Right lobe of liver (tissue), 6 donors: ENCODE results near the gene BMF. TPM values are rescaled to one million over a fixed set of nuclear protein-coding genes. Genes with fewer than 3 reads are reported as not detected.

Experiments used
- ATAC-seq, 4 donors: fragments of 200-7000 bp; cut with Tn5 transposase; one replicate each; pipeline ENCODE4 v1.9.1; 2020; ENCODE audit warnings: mild to moderate bottlenecking in 4 of 4, moderate library complexity in 4 of 4
- DNase-seq, 3 donors: peaks; one replicate each; pipeline ENCODE4 v3.0.0-alpha.2; 2020
- H3K27ac ChIP-seq, 3 donors: fragments of 200-600 bp; one replicate each; pipeline ENCODE4 v1.8.0; 2022
- H3K27me3 ChIP-seq, 2 donors: fragments of 200-600 bp; one replicate each; pipeline ENCODE4 v1.8.0; 2022
- H3K36me3 ChIP-seq, 4 donors: fragments of 200-600 bp; sonication (generic) in 1 of 4; one replicate each; pipeline versions ENCODE4 v1.5.1 to v1.8.0; 2017 to 2022; ENCODE audit warnings: control low read depth in 1 of 4
- H3K4me1 ChIP-seq, 4 donors: fragments of 200-600 bp; sonication (generic) in 1 of 4; one replicate each; pipeline versions ENCODE4 v1.5.1 to v1.8.0; 2017 to 2022; ENCODE audit warnings: control low read depth in 1 of 4
- H3K4me3 ChIP-seq, 3 donors: fragments of 200-600 bp; one replicate each; pipeline ENCODE4 v1.8.0; 2022
- H3K9me3 ChIP-seq, 4 donors: fragments of 200-600 bp; sonication (generic) in 1 of 4; one replicate each; pipeline versions ENCODE4 v1.5.1 to v1.8.0; 2017 to 2022; ENCODE audit warnings: control low read depth in 1 of 4
- POLR2A ChIP-seq: fragments of 450-650 bp; IDR thresholded peaks from one replicate; pipeline ENCODE4 v1.6.1; 2017; ENCODE audit warnings: antibody characterized with exemption, mild to moderate bottlenecking
- WGBS: methylation state at CpG from one replicate; pipeline ENCODE4 v1.1.6; 2018; ENCODE audit warnings: low coverage, low lambda C conversion rate; ENCODE audit not compliant: insufficient coverage; ENCODE audit errors: missing lambda C conversion rate; 5-methylcytosine and 5-hydroxymethylcytosine counted together
- intact Hi-C, 2 donors: fragments of 100-400 bp; cut with DNase I; formaldehyde crosslinking; loops; one replicate each; pipeline versions ENCODE4 v1.11.2 to v1.14.1; 2022
- total RNA-seq, 6 experiments: library from RNA; depleted of rRNA in 2 of 6; stranded (reverse); fragments of >200 nt in 2 of 6; fragmentation: NEBNext Ultra II Directional in 3 of 6; extraction: Animal tissue kit (Norgen Biotek cat#: 25700) in 3 of 6; gene quantifications; one replicate each; pipeline versions ENCODE4 v1.1.0 to v1.2.4, GENCODE V29; 2016 to 2023
- TF ChIP-seq, protein P1 (sequence below), 4 donors: fragments of 200-600 bp in 3 of 4; fragments of 450-650 bp in 1 of 4; IDR thresholded peaks; one replicate each; pipeline versions ENCODE4 v1.5.1 to v1.8.0; 2016 to 2022; ENCODE audit warnings: antibody characterized with exemption in 4 of 4, mild to moderate bottlenecking in 2 of 4
- donor health status: DM: no; HTN: yes; CAD: no.
- donor health status: DM: no; HTN: no; CAD: no.
- donor health status: DM: no; HTN: no; CAD: no.
- donor health status: DM: no; HTN: yes; CAD: no.
- donor health status: DM: no; HTN: yes; CAD: no.

Gene BMF
- total RNA-seq, 6 experiments from 2014 or later: 1.7 to 7.3 (median 3.4) TPM

DNA sequence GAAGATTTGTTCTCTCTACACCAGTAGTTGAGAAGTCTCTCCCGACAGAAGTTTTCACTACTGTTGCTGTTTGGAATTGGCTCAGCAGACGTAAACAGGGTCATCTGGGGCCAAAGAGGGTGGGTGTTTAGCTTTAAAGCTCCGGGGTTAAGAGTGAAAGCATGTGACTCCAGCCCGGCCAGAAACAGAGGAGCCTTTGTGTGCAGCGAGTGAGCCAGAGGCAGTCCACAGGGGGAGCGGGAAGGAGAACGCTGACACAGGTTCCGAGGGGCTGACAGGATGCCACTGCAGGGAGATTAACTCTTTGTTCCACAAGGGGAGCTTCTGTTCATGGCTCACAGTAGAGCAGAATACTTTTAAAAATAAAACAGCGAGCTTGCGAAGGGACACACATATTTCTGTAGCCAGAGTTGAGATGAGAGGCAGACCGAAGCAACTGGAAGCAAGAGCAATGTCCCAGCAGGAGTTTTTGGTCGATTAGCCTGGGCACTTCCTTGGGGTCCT, 26.9 kb downstream of the BMF start:
- TF ChIP-seq, protein P1, sequence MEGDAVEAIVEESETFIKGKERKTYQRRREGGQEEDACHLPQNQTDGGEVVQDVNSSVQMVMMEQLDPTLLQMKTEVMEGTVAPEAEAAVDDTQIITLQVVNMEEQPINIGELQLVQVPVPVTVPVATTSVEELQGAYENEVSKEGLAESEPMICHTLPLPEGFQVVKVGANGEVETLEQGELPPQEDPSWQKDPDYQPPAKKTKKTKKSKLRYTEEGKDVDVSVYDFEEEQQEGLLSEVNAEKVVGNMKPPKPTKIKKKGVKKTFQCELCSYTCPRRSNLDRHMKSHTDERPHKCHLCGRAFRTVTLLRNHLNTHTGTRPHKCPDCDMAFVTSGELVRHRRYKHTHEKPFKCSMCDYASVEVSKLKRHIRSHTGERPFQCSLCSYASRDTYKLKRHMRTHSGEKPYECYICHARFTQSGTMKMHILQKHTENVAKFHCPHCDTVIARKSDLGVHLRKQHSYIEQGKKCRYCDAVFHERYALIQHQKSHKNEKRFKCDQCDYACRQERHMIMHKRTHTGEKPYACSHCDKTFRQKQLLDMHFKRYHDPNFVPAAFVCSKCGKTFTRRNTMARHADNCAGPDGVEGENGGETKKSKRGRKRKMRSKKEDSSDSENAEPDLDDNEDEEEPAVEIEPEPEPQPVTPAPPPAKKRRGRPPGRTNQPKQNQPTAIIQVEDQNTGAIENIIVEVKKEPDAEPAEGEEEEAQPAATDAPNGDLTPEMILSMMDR (IDR thresholded peaks at IDR 0.05): no peak
- no peak for TF ChIP-seq POLR2A
- ATAC-seq: peak; percentile 80 to 87 (median 84)
- Histone ChIP-seq H3K4me1 (peaks cover 0 to 31% (median 20%) of the 10 kb centered on the region in 4 donors), H3K9me3 (no peaks in the 10 kb centered on the region), H3K4me3 (peak overlapping the region; percentile 0 to 23 (median 19)), H3K36me3 (no peaks in the 10 kb centered on the region), H3K27ac (peak overlapping the region; percentile 48 to 82 (median 63)), H3K27me3 (no peaks in the 10 kb centered on the region)
- DNase-seq: peak; percentile 69 to 77 (median 73)
- intact Hi-C loops: no loop called here
- 0% methylated on average over 8 of the region's 12 CpGs for WGBS

DNA sequence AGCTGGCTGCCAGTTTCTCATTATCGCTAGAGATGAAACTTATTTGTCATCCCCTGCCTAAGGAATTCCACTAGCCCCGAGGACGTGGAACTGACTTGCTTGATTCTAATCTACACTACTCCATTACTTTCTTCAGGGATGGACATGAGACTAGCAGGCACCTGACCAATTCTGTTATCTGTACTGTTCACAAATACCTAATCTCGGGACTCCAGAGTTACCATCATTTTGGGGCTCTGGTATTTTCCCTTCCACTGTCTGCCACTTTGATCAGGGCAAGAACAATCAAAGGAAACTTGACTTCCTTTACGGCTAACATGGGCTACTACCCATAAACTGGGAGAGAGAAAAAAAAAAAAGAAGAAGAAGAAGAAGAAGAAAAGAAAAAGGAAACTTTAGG, 27.8 kb downstream of the BMF start:
- Histone ChIP-seq H3K9me3 (no peaks in the 10 kb centered on the region), H3K4me1 (peaks cover 0 to 31% (median 20%) of the 10 kb centered on the region in 4 donors), H3K27ac (peak overlapping the region; percentile 48 to 82 (median 63)), H3K4me3 (peak overlapping the region in 1 of 3 donors; percentile 0), H3K27me3 (no peaks in the 10 kb centered on the region), H3K36me3 (no peaks in the 10 kb centered on the region)
- 24% methylated on average over 5 of the region's 5 CpGs for WGBS
- ATAC-seq (no peak), DNase-seq (no peak)
- intact Hi-C loops: no loop called here
- TF ChIP-seq POLR2A: no peak
- TF ChIP-seq, protein P1 (IDR thresholded peaks at IDR 0.05): no peak

DNA sequence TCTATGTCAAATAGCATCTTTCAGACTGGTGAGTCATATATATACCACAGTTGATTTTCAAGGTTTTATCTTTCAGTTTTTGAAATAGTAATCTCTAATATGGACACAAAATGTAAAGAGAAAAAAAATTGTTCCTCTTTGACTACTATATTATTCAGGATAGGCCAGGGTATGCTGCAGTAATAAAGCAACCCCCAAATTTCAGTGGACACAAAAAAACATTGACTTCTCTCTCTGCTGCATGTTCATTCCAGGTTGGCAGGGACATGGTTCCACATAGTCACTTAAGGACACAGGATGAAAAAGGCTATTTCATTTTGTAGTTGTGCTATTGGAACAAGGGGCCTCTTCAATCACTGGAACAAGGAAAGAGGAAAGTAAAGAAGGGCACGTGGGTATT, 28.6 kb downstream of the BMF start:
- no peak for TF ChIP-seq POLR2A
- TF ChIP-seq, protein P1 (IDR thresholded peaks at IDR 0.05): no peak
- Histone ChIP-seq H3K4me3 (no peak overlapping the region), H3K27ac (no peak overlapping the region), H3K36me3 (no peaks in the 10 kb centered on the region), H3K27me3 (no peaks in the 10 kb centered on the region), H3K4me1 (peaks cover 0 to 31% (median 20%) of the 10 kb centered on the region in 4 donors), H3K9me3 (no peaks in the 10 kb centered on the region)
- DNase-seq (no peak), ATAC-seq (no peak)
- intact Hi-C loops: no loop called here
- WGBS: 42% methylated on average over 1 of the region's 1 CpG

DNA sequence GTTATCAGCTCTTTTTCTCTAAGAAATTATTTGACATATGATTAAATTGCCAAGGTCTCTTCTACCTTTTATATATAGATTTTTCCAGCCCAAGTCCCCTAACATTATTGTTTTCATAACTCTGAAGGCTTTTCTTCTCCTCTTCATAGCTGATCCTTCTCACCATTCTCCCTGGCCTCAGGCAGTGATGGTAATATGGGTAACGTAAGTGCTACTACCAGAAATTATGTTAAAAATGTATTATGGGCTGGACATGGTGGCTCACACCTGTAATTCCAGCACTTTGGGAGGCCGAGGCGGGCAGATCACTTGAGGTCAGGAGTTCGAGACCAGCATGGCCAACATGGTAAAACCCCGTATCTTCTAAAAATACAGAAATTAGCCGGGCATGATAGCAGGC, 29.2 kb downstream of the BMF start:
- no peak for ATAC-seq

More for the DNA sequence above, 29.2 kb downstream of the BMF start:
- H3K4me3 ChIP-seq: no peak overlapping the region
- TF ChIP-seq, protein P1 (IDR thresholded peaks at IDR 0.05): no peak
- TF ChIP-seq POLR2A: no peak
- H3K27me3 ChIP-seq: no peaks in the 10 kb centered on the region
- WGBS: 95% methylated on average over 6 of the region's 6 CpGs
- H3K9me3 ChIP-seq: no peaks in the 10 kb centered on the region
- no peak for DNase-seq
- no peaks in the 10 kb centered on the region for H3K36me3 ChIP-seq
- no peak overlapping the region for H3K27ac ChIP-seq
- intact Hi-C loops: no loop called here
- peaks cover 0 to 31% (median 20%) of the 10 kb centered on the region in 4 donors for H3K4me1 ChIP-seq
